NCI-H446 treated with DMSO at 0.1 percent for 48 hours (cell line): ENCODE results near the gene DAB2IP.

Source experiments
- DNase-seq: peaks from one replicate; lab custom pipeline; 2025; lab: John Stamatoyannopoulos, UW

DAB2IP gene

DNA sequence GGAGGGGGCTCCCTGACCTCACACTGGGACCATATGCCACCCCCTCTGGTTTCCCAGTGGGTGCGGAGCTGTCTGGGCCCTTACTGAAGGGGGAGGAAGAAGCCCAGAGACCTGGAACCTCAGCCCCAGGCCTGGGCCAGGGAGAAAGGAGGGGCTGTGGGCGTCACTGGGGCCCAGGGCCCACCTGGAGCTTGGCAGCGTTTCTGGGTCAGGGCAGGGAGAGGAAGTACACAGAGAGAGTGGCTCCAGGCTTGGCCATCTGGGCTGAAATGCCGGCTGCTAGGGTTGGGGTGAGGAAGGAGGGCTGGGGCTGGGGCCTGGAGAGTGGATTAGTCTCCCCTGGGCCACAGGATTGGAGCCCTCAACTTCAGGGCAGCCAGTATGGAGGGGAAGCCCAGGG is 6.4 kb upstream of the DAB2IP start:
- peak; percentile 73 for DNase-seq

GRCh38 chr9:121645853-121646807 is 5.3 kb upstream of the DAB2IP start:
- no peak for DNase-seq

- no peak for DNase-seq
Measured at GRCh38 chr9:121646992-121647391, 4.4 kb upstream of the DAB2IP start.

DNA sequence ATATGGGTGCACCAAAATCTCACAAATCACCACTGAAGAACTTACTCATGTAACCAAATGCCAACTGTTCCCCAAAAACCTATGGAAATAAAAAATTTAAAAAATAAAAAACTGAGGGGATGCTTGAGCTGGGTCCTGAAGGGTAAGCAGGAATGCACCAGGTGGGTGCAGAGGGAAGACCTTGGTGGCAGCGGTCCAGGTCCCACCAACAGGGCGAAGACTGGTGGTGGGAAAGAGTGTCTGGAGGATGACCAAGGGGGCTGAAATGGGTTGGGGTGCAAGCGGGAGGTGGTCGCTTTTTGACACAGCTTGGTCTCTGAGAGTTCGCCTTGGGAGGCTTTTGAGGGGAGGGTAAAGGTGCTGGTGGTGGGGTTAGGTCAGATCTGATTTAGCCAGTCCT is 3.3 kb upstream of the DAB2IP start:
- no peak for DNase-seq

DNA sequence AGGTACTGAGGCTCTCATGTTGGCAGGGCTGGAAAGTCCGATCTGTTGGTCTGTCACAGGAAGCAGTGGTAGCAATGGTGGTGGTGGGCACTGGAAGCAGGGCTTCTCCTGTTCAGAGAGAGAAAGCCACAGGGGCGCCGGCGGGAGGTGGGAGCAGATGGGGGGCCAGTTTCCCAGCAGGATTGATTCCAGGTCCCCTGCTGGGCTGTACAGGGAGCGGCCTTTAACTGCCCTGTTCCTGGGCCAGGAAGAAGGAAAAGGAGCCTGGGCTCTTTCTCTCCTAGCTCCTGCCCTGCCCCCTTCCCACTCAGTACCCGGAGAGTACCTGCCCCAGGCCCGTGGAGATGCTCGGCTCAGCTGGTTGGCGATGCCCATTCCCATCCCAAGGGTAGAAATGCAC is 2.6 kb upstream of the DAB2IP start:
- DNase-seq: no peak

GRCh38 chr9:121649476-121650216 is 1.8 kb upstream of the DAB2IP start:
- no peak for DNase-seq

DNA sequence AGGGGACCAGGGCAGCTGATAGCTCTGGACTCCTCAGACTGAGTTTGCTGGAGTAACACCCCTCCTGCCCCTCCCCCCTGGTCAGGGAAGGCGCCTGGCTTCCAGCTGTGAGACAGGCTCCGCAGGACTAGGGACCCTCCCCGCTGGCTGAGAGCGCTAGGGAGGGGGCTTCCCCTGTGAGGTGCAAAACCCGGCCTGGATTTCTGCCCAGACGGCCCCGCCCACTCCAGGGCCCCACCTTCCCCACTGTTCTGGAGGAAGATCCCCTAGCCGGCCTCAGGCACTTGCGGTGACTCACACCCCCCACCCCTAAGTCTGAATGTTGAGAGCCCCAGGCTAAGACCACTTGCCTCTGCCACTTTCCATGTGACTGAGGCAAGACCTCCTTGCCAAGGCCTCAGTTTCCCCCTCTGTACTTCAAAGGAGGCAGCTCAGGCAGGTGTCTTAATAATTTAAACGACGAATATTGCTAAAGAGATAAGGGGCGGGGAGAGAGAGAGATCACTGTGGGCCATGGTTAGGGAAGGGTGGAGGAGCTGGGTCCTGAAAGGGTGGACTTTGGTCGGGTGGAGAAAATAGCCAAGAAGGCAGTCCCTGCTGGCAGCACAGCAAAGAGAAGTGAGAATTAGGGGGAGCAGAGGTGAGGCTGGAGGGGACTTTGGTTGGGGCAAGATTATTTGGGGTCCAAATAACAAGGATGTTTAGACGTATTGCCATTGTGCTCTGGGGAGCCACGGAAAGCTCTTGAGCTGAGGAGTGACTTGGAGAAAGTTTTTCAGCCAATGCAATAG is 1.0 kb upstream of the DAB2IP start:
- peak; percentile 30 for DNase-seq

GRCh38 chr9:121651008-121651294 is 483 bp upstream of the DAB2IP start:
- no peak for DNase-seq

DNA sequence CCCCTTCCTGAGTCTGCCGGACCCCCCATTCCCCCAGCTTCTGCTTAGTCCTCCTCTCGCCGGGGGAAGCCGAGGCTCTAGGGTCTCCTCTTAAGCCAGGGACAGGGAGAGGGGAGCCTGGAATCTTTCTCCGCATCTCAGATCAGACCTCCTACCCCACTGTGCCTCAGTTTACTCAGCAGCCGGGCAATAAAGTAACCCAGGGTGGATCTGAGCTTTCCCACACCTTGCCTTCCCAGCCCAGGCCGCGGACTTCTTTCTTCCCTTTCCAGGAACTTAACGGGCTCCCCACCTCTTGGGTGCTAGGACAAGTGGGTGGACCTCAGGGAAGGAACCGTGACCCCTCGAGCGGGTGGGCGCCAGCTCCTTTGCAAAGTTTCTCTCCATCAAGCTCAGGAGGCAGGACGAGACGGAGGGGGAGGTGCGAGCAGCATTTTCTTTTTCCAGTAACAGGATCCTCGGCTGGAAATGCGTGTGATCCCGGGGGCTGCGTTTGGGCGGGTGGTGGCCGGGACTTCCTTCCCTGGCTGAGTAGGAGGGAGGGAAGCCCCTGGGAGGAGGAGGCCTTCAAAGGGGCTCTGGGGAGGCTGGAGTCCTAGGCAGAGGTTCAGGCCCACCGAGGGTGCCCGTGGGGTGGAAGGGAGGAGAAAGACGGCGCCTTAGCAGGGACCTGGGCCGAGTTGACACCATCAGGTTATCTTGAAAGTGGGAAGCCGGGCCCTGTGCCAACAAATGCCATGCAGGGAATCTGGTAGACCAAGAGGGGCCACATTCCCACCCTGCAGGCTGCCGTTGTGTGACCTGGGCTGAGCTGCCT is 795 bp downstream of the DAB2IP start:
- no peak for DNase-seq

DNA sequence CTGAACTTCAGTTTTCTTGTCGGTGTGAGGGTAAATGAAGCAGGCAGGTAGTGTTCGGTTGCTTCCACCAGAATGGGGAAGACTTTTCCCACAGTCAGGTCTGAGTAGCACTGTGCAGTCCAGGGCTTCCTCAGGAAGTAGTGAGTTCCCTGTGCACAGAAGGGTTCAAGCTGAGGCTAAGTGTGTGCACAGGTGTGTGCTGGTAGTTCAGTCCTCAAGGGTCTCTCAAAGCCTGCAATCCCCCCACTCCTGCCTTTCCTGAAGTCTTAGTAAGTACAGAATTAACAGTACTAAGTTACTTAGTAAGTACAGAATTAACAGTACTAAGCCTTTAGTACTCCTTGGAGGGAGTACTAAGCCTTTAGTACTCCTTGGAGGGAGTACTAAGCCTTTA is 1.4 kb downstream of the DAB2IP start:
- DNase-seq: no peak

- no peak for DNase-seq
Measured at GRCh38 chr9:121654499-121655140, 3.2 kb downstream of the DAB2IP start.

- DNase-seq: no peak
Measured at GRCh38 chr9:121655231-121655755, 3.9 kb downstream of the DAB2IP start.

DNA sequence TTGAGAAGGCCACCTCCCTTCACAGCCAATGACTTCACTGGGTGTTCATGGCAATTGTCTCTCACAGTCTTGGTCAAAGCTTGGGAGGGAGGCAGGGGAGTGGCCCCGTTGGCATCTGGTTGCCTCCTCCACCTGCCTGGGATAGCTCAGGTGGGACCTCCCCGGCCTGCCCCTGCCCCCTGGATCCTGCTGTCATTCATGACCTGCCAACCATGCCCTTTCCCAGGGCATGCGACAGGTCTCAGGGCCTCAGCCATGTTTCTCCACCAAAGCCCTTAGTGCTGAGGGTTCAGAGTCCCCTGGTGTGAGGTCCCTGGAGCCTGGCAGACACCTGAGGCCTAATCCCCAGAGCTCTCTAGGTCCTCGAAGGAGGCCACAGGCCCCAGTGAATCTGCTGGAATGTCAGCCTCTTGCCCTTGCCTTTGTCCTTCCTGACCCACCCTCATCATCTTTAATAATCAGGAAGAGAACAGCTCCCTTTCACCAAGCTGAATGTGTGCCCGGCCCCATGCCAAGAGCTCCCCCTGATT is 5.6 kb downstream of the DAB2IP start:
- DNase-seq: no peak

GRCh38 chr9:121658166-121658565 is 6.7 kb downstream of the DAB2IP start:
- DNase-seq: no peak

DNA sequence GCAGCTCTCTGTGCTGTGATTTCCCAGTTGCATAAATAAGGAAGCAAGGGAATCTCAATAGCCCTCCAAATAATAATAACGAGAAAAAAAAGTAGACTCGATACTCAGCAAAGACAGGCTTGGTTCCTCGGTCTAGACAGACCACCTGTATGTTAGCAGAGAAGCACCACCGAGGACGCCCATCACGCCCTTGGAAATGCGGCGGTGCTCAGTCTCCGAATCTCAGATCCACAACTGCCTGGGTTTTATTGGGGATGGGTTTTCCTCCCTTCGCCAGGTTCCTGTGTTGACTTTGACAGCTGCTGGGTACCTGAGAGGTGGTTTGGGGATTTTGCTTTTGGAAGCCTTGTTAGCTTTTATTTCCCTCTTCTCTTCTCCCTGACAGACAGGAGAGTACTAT is 7.2 kb downstream of the DAB2IP start:
- DNase-seq: no peak

DNA sequence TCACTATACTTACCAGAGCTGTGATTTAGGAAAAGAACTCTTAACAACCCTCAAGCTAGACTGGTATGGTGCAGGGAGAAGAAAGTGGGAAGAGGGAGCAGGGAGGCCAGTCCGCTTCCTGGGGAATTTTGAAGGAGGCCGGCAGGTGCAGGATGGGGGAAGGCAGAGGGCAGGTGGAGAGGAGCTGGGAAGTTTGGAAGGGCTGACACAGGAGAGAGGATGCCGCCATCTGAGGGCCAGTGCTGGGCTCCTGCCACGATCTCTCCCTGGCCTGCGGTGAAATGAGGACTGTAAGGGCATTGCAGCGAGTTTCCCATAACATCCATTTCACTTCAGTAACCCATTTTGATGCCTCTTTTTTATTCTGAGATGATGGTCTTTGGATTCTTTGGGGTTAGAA is 8.9 kb downstream of the DAB2IP start:
- DNase-seq: no peak

GRCh38 chr9:121660876-121661275 is 9.4 kb downstream of the DAB2IP start:
- no peak for DNase-seq

- DNase-seq: no peak
Measured at GRCh38 chr9:121661328-121661727, 9.9 kb downstream of the DAB2IP start.

DNA sequence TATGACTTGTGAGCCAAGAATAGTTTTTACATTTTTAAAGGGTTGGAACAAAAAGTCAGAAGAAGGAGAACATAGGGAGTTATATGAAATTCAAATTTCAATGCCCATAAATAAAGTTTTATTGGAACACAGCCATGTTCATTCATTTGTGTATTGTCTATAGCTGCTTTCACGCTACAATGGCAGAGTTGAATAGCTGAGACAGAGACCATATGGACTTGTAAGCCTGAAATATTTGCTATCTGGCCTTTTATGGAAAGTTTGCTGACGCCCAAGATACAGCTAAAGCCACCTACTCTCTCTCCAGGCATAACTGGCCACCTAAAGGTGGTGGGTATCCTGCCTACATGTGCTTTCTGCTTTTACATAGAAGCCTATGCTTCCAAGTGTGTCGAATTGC is 10.9 kb downstream of the DAB2IP start:
- DNase-seq: peak; percentile 73

- DNase-seq: no peak
Measured at GRCh38 chr9:121662891-121663580, 11.6 kb downstream of the DAB2IP start.
